Measurements from ENCODE around the gene PTGES3L. TPM values are rescaled to one million over a fixed set of nuclear protein-coding genes. Genes with fewer than 3 reads are reported as not detected.
A peak's percentile ranks its signal among the peaks of the same experiment; 100 is the strongest.

The PTGES3L gene
- total and polyA plus RNA-seq, 5 experiments from 2014 or later = 0.30 to 0.51 (median 0.44) TPM; not detected in 1

- H3K36me3 Mint-ChIP-seq = no peaks in the 10 kb centered on the region
- DNase-seq (no peak), ATAC-seq (no peak)
- H3K9me3 Mint-ChIP-seq = no peaks in the 10 kb centered on the region
- POLR2A ChIA-PET = interaction anchor here (1.1 kb wide), 1 partner anchor 11 kb away, joined by 5 read pairs; the partner anchor contains the start of gene PTGES3L
- H3K4me3 Mint-ChIP-seq = no peak overlapping the region
- H3K27ac Mint-ChIP-seq = no peak overlapping the region
- H3K4me1 Mint-ChIP-seq = peaks cover 4 to 7% (median 6%) of the 10 kb centered on the region in 4 donors
- H3K27me3 Mint-ChIP-seq = peaks cover 0 to 4% (median 0%) of the 10 kb centered on the region in 5 donors
These were observed 10.8 kb downstream of the PTGES3L start for GRCh38 chr17:42969001-42969581.

GRCh38 chr17:42967925-42968324, 12.0 kb downstream of the PTGES3L start:
- H3K36me3 Mint-ChIP-seq = peaks cover 0 to 4% (median 0%) of the 10 kb centered on the region in 3 donors
- H3K9me3 Mint-ChIP-seq = no peaks in the 10 kb centered on the region
- H3K27ac Mint-ChIP-seq = no peak overlapping the region
- ATAC-seq (no peak), DNase-seq (no peak)
- peaks cover 8 to 16% (median 16%) of the 10 kb centered on the region in 4 donors for H3K4me1 Mint-ChIP-seq
- POLR2A ChIA-PET = interaction anchor here (0.7 to 1.1 kb wide), 2 partner anchors 12 to 33 kb away, joined by 3 to 5 read pairs; partner anchors contain the start of gene PTGES3L
- no peak overlapping the region for H3K4me3 Mint-ChIP-seq
- peaks cover 0 to 4% (median 0%) of the 10 kb centered on the region in 5 donors for H3K27me3 Mint-ChIP-seq

- ATAC-seq = peak; percentile 97 to 98
- POLR2A ChIA-PET = interaction anchor here (0.5 to 2.2 kb wide), 9 partner anchors 15 to 753 kb away, joined by 3 to 11 read pairs (median 5); partner anchors contain the start of genes PTGES3L and RPL27
These were observed 15.5 kb downstream of the PTGES3L start, which contains the start of gene AARSD1 for GRCh38 chr17:42964161-42964932. Gene AARSD1, minus strand, starts transcription at chr17:42964454. Its CDS starts 14 bp downstream, at chr17:42964440.

GRCh38 chr17:42953669-42954068, 26.2 kb downstream of the PTGES3L start:
- Mint-ChIP-seq H3K27ac (peak overlapping the region in 4 of 10 donors; percentile 13 to 33 (median 17)), H3K36me3 (peaks cover 0 to 92% (median 35%) of the 10 kb centered on the region in 3 donors), H3K4me3 (no peak overlapping the region), H3K9me3 (peaks cover 0 to 1% (median 0%) of the 10 kb centered on the region in 9 donors), H3K27me3 (no peaks in the 10 kb centered on the region), H3K4me1 (peaks cover 0 to 6% (median under 1%) of the 10 kb centered on the region in 4 donors)
- POLR2A ChIA-PET = no interaction called here
- DNase-seq = no peak
- ATAC-seq = no peak

More at GRCh38 chr17:42964161-42964932, 15.5 kb downstream of the PTGES3L start, which contains the start of gene AARSD1:
- Mint-ChIP-seq H3K27ac (peak within 1 kb of the TSS; percentile 91 to 99 (median 96)), H3K4me1 (peaks cover 8 to 22% (median 20%) of the 10 kb centered on the region in 4 donors), H3K36me3 (peaks cover 0 to 37% (median 8%) of the 10 kb centered on the region in 3 donors), H3K27me3 (peaks cover 0 to 2% (median 0%) of the 10 kb centered on the region in 5 donors), H3K9me3 (no peaks in the 10 kb centered on the region), H3K4me3 (peak within 1 kb of the TSS; percentile 88 to 99 (median 96))
- peak; percentile 79 to 95 (median 88) for DNase-seq

GRCh38 chr17:42950044-42950783, 29.7 kb downstream of the PTGES3L start:
- POLR2A ChIA-PET = no interaction called here

GRCh38 chr17:42946812-42947211, 33.1 kb downstream of the PTGES3L start:
- H3K4me1 Mint-ChIP-seq = no peaks in the 10 kb centered on the region
- DNase-seq = no peak
- no peak for ATAC-seq
- H3K27me3 Mint-ChIP-seq = no peaks in the 10 kb centered on the region
- no peak overlapping the region for H3K4me3 Mint-ChIP-seq
- POLR2A ChIA-PET = interaction anchor here (0.9 kb wide), 1 partner anchor 414 kb away, joined by 3 read pairs; no protein-coding TSS in a partner anchor
- H3K9me3 Mint-ChIP-seq = peaks cover 0 to 1% (median 0%) of the 10 kb centered on the region in 9 donors
- peaks cover 0 to 42% (median 11%) of the 10 kb centered on the region in 3 donors for H3K36me3 Mint-ChIP-seq
- peak overlapping the region in 2 of 10 donors; percentile 1 to 51 for H3K27ac Mint-ChIP-seq

More at GRCh38 chr17:42950044-42950783, 29.7 kb downstream of the PTGES3L start:
- peaks cover 0 to 1% (median 0%) of the 10 kb centered on the region in 9 donors for H3K9me3 Mint-ChIP-seq
- no peaks in the 10 kb centered on the region for H3K4me1 Mint-ChIP-seq
- H3K4me3 Mint-ChIP-seq = no peak overlapping the region
- no peaks in the 10 kb centered on the region for H3K27me3 Mint-ChIP-seq
- DNase-seq (no peak), ATAC-seq (no peak)
- H3K27ac Mint-ChIP-seq = peak overlapping the region in 1 of 10 donors; percentile 43
- peaks cover 0 to 76% (median 23%) of the 10 kb centered on the region in 3 donors for H3K36me3 Mint-ChIP-seq

GRCh38 chr17:42944211-42944610, 35.7 kb downstream of the PTGES3L start:
- Mint-ChIP-seq H3K4me3 (no peak overlapping the region), H3K4me1 (no peaks in the 10 kb centered on the region), H3K27ac (no peak overlapping the region), H3K36me3 (peaks cover 0 to 16% (median 0%) of the 10 kb centered on the region in 3 donors), H3K27me3 (peaks cover 0 to 4% (median 0%) of the 10 kb centered on the region in 5 donors), H3K9me3 (no peaks in the 10 kb centered on the region)
- POLR2A ChIA-PET = no interaction called here
- ATAC-seq (no peak), DNase-seq (no peak)

GRCh38 chr17:42937712-42938596, 41.9 kb downstream of the PTGES3L start:
- ATAC-seq (peak; percentile 35 to 49), DNase-seq (peak in 5 of 10 donors; percentile 5 to 36 (median 20))
- H3K4me1 Mint-ChIP-seq = no peaks in the 10 kb centered on the region
- POLR2A ChIA-PET = no interaction called here
- peak overlapping the region in 1 of 10 donors; percentile 22 for H3K27ac Mint-ChIP-seq
- peaks cover 0 to 8% (median 4%) of the 10 kb centered on the region in 5 donors for H3K27me3 Mint-ChIP-seq
- H3K4me3 Mint-ChIP-seq = no peak overlapping the region
- H3K36me3 Mint-ChIP-seq = no peaks in the 10 kb centered on the region
- no peaks in the 10 kb centered on the region for H3K9me3 Mint-ChIP-seq

- H3K4me1 Mint-ChIP-seq = peaks cover 2 to 9% (median 4%) of the 10 kb centered on the region in 4 donors
- POLR2A ChIA-PET = no interaction called here
- no peaks in the 10 kb centered on the region for H3K9me3 Mint-ChIP-seq
- DNase-seq = no peak
- H3K27ac Mint-ChIP-seq = no peak overlapping the region
- peaks cover 0 to 6% (median 3%) of the 10 kb centered on the region in 5 donors for H3K27me3 Mint-ChIP-seq
- no peak for ATAC-seq
- H3K36me3 Mint-ChIP-seq = no peaks in the 10 kb centered on the region
- H3K4me3 Mint-ChIP-seq = no peak overlapping the region
These were observed 50.4 kb downstream of the PTGES3L start for GRCh38 chr17:42929497-42929844.

GRCh38 chr17:42928714-42929496, 51.0 kb downstream of the PTGES3L start:
- Mint-ChIP-seq H3K4me3 (no peak overlapping the region), H3K36me3 (no peaks in the 10 kb centered on the region), H3K27me3 (peaks cover 0 to 6% (median 1%) of the 10 kb centered on the region in 5 donors), H3K9me3 (no peaks in the 10 kb centered on the region), H3K27ac (peak overlapping the region in 2 of 10 donors; percentile 14 to 40), H3K4me1 (peaks cover 2 to 9% (median 4%) of the 10 kb centered on the region in 4 donors)
- ATAC-seq (no peak), DNase-seq (peak in 1 of 10 donors; percentile 8)
- POLR2A ChIA-PET = no interaction called here

- H3K4me3 Mint-ChIP-seq = no peak overlapping the region
- peaks cover 2 to 9% (median 4%) of the 10 kb centered on the region in 4 donors for H3K4me1 Mint-ChIP-seq
- ATAC-seq = no peak
- no peak for DNase-seq
- H3K9me3 Mint-ChIP-seq = no peaks in the 10 kb centered on the region
- POLR2A ChIA-PET = no interaction called here
- peaks cover 0 to 5% (median 1%) of the 10 kb centered on the region in 5 donors for H3K27me3 Mint-ChIP-seq
- H3K27ac Mint-ChIP-seq = no peak overlapping the region
- no peaks in the 10 kb centered on the region for H3K36me3 Mint-ChIP-seq
These were observed 55.0 kb downstream of the PTGES3L start for GRCh38 chr17:42924891-42925290.
